Brain microvascular endothelial cell (primary cell): ENCODE data around the gene UBR3.
"Not testable (repeated sequence)": the region's sequence is repeated elsewhere in the genome, so short reads cannot be mapped to it uniquely, and the experiment has no call there.

Experiments used
- DNase-seq: peaks from one replicate; pipeline ENCODE4 v3.0.0-alpha.2; 2020
- H3K27ac ChIP-seq: fragments of 250-450 bp; sonication (Bioruptor Pico); 2 replicates; pipeline ENCODE4 v1.5.1; 2020; ENCODE audit warnings: mild to moderate bottlenecking, moderate library complexity
- H3K27me3 ChIP-seq: fragments of 250-450 bp; sonication (Bioruptor Pico); replicated peaks from 2 replicates; pipeline ENCODE4 v1.5.1; 2020; ENCODE audit warnings: mild to moderate bottlenecking
- H3K36me3 ChIP-seq: fragments of 250-450 bp; sonication (Bioruptor Pico); replicated peaks from 2 replicates; pipeline ENCODE4 v1.5.1; 2020; ENCODE audit warnings: mild to moderate bottlenecking
- H3K4me3 ChIP-seq: 2 replicates; pipeline ENCODE4 v1.5.1; 2011; ENCODE audit warnings: low read depth, mild to moderate bottlenecking, control low read depth, low read length, moderate library complexity
- in situ Hi-C: cut with HindIII; loops from 2 replicates; pipeline ENCODE4 v1.10.0; 2017; ENCODE audit warnings: low sequenced_read_pairs, low pct_ligation_motif_present
- TF ChIP-seq, protein P1 (sequence below): IDR thresholded peaks from 2 replicates; pipeline ENCODE4 v1.5.1; 2011; ENCODE audit warnings: low read depth, mild to moderate bottlenecking, moderate library complexity, low read length, control low read depth, inconsistent platforms; ENCODE audit errors: missing control alignments

UBR3 gene

DNA sequence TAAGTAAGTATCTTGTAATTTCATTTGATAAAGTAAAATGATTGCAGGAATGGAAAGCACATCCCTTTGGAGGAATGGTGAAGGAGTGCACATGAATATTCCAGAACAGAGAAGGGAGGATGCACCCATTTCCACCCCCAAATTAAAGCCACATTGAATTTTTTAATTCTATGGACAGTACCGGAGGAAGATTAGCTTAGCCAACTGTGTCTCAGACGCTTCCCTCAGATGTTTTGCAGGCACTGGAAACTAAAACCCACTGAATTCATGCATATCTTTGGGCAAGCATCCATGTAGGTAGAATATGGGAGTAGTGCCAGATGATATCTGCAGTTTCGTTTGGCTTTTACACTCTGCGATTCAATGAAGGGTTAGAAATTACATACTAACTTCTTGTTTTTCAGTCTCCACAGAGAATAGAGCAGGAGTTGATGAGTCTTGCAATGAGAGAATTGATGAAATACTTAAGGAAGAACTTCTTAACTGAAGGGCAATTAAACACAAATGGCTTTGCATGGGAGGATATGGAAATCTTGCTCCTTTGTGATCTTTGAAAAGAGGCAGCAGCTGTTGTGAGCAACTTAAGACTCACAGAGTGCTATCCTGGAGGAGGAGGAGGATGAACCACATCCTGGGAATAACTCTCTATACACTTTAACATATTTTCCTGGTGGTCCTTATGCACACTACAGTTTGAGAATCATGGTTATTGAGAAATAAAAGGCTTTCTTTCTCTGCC lies 279.0 kb downstream of the UBR3 start:
- TF ChIP-seq, protein P1, sequence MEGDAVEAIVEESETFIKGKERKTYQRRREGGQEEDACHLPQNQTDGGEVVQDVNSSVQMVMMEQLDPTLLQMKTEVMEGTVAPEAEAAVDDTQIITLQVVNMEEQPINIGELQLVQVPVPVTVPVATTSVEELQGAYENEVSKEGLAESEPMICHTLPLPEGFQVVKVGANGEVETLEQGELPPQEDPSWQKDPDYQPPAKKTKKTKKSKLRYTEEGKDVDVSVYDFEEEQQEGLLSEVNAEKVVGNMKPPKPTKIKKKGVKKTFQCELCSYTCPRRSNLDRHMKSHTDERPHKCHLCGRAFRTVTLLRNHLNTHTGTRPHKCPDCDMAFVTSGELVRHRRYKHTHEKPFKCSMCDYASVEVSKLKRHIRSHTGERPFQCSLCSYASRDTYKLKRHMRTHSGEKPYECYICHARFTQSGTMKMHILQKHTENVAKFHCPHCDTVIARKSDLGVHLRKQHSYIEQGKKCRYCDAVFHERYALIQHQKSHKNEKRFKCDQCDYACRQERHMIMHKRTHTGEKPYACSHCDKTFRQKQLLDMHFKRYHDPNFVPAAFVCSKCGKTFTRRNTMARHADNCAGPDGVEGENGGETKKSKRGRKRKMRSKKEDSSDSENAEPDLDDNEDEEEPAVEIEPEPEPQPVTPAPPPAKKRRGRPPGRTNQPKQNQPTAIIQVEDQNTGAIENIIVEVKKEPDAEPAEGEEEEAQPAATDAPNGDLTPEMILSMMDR: no peak
- no peak for DNase-seq
- in situ Hi-C loops: no loop called here
- no peaks in the 10 kb centered on the region for H3K27me3 ChIP-seq
- H3K4me3 ChIP-seq: no peak overlapping the region
- H3K36me3 ChIP-seq: no peaks in the 10 kb centered on the region
- H3K27ac ChIP-seq: no peak overlapping the region

DNA sequence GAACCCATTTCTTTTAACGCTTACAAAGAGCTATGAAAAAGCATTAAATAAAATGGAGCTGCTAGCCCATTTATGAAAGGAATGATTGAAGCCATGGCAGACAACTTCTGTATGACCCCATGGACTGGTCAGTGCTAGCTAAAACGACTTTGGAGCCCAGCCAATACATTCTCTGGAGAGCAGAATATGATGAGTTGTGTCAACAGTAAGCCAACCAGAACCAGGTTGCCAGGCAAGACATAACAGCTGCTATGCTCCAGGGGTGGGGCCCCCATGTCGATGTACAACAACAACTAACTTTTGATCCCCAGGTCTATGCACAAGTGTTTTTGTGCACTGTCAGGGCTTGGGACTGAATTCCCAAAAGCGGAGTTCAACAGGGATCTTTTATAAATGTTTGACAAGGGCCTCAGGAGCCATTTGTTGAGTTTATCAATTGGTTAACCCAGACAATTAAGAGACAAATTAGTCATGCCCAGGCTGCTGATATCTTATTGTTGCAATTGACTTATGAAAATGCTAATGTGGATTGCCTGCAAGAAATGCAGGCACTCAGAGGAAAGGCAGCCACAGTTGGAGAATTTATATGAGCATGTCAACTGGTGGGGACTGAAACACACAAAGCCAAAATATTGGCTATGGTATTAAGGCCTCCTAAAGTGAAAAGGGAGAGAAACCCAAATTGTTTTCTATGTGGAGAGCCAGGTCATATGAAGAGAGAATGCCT lies 286.1 kb downstream of the UBR3 start:
- H3K27ac ChIP-seq: no peak overlapping the region
- no peaks in the 10 kb centered on the region for H3K36me3 ChIP-seq
- in situ Hi-C loops: no loop called here
- DNase-seq: no peak
- TF ChIP-seq, protein P1: no peak
- no peaks in the 10 kb centered on the region for H3K27me3 ChIP-seq
- no peak overlapping the region for H3K4me3 ChIP-seq

DNA sequence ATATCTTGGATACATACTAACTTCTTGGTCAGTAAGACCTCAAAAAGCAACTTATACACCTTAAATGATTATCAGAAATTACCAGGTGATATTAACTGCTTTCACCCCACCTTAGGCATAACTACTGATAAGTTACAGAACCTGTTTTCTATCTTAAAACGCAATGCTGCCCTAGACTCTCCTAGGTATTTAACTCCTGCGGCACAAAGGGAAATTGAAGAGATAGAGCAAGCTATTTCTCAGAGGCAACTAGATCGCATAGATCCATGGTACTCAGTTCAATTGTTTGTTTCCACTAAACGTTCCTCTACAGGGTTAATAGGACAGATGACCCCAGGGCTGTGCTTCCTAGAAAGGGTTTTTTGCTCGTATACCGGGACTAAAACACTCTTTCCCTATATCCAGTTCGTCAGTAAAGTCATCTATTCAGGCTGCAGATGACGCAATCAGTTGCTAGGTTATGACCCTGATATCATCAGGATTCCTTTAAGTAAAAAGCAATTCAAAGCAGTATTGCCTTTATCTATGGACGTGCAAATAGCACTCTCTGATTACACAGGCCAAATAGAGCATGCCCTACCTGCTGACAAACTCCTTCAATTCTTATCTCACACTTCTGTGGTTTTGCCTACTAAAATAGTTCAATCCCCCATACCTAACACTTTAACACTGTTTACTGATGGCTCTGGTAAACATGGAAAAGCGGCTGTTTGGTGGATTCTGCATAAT lies 288.4 kb downstream of the UBR3 start:
- no peak for DNase-seq
- in situ Hi-C loops: no loop called here
- TF ChIP-seq, protein P1: no peak
- no peaks in the 10 kb centered on the region for H3K27me3 ChIP-seq
- H3K36me3 ChIP-seq: no peaks in the 10 kb centered on the region
- H3K4me3 ChIP-seq: no peak overlapping the region
- no peak overlapping the region for H3K27ac ChIP-seq

DNA sequence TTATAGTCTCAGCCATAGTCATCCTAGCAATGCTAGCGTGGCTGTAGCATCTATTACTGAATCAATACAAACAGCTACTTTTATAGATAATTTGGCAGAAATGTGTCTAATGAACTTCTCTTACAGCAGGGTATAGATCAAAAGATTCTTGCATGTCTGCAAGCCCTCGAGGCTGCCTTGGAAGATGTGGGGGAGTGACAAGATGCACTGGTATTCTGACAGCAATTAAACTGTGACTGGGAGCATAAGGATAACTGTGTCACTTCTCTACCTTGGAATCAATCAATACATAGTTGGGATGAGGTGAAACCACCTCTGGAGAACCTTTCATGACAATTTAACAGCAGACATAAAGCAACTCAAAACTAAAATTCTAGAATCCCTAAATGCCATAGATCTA lies 291.4 kb downstream of the UBR3 start:
- Histone ChIP-seq H3K36me3 (no peaks in the 10 kb centered on the region), H3K4me3 (no peak overlapping the region), H3K27me3 (no peaks in the 10 kb centered on the region), H3K27ac (no peak overlapping the region)
- no peak for DNase-seq
- in situ Hi-C loops: no loop called here
- TF ChIP-seq, protein P1: no peak

DNA sequence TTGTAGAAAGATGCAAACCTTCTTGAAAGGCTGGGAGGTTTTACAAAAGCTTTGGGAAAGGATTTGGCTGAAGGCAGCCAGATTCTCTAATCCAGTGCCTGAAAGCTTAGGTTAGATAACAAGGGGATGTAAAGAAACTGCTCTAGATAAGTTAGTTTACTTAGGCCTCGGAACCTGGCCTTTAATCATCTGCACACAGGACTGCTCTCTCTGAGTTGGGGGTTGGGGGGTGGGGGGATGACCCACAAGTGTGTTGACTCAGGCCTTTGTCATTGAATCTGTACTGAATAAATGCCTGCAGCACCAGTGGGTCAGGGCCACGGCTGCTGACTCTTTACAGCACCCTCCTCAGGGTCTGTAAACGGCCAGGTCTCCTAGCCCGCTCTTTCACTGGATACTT lies 292.1 kb downstream of the UBR3 start:
- in situ Hi-C loops, DNase-seq, H3K27ac ChIP-seq, H3K4me3 ChIP-seq, H3K27me3 ChIP-seq, H3K36me3 ChIP-seq: not testable (repeated sequence)

DNA sequence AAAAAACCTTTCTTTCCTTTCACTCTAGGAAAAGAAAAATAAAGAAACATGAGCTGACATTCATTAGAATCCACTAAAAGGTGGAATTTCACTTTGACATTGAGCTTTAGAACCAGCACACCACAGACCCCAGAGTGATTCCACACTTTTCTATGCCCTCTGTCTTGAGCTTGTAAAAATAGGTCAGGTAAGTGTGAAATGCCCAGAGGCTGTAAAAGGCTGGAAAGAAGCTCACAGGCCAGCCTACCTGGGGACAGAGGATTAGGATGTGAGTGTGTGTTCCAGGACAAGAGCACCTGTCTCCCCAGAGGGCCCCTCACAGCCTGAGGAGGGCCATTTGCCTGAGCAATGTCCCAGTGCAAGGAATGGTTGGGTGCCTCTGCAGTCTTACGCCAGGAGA lies 294.4 kb downstream of the UBR3 start:
- in situ Hi-C loops: no loop called here
- no peaks in the 10 kb centered on the region for H3K27me3 ChIP-seq
- no peak overlapping the region for H3K27ac ChIP-seq
- H3K36me3 ChIP-seq: no peaks in the 10 kb centered on the region
- TF ChIP-seq, protein P1: no peak
- DNase-seq: no peak
- no peak overlapping the region for H3K4me3 ChIP-seq
